Stomach (tissue), 4 donors: ENCODE data around the gene COL5A1.

Experiments
- POLR2A ChIP-seq, 4 donors: fragments of 450-650 bp; IDR thresholded peaks; one replicate each; pipeline ENCODE4 v1.6.1; 2016; ENCODE audit warnings: antibody characterized with exemption in 4 of 4, control low read depth in 2 of 4, mild to moderate bottlenecking in 1 of 4, moderate library complexity in 1 of 4
- POLR2AphosphoS5 ChIP-seq, 3 donors: sonication (generic); formaldehyde crosslinking; IDR thresholded peaks; one replicate each; pipeline ENCODE4 v1.6.1; 2016; ENCODE audit warnings: antibody characterized with exemption in 3 of 3

- no peak for TF ChIP-seq POLR2AphosphoS5 (IDR thresholded peaks at IDR 0.05)
- no peak for TF ChIP-seq POLR2A (IDR thresholded peaks at IDR 0.05)
Measured at GRCh38 chr9:134889386-134890154, 248.0 kb downstream of the COL5A1 start.
